OCI-LY1 (cell line): ENCODE results near the gene CD3E.
"Not testable (repeated sequence)": the region's sequence is repeated elsewhere in the genome, so short reads cannot be mapped to it uniquely, and the experiment has no call there.

Source experiments
- CTCF ChIP-seq: fragments of 200-600 bp; sonication (generic), shearing (Covaris generic); IDR thresholded peaks from 2 replicates; pipeline ENCODE4 v1.5.1; 2017; ENCODE audit warnings: mild to moderate bottlenecking, antibody characterized with exemption, low read length, moderate library complexity, mixed read lengths
- EZH2 ChIP-seq: fragments of 200-600 bp; sonication (generic), shearing (Covaris generic); IDR thresholded peaks from 2 replicates; pipeline ENCODE4 v1.8.0; 2017; ENCODE audit warnings: borderline replicate concordance, mixed run types, mild to moderate bottlenecking, antibody characterized with exemption, low read length, moderate library complexity, mixed read lengths

GRCh38 chr11:118308995-118309528, 4.5 kb downstream of the CD3E start:
- not testable (repeated sequence) for TF ChIP-seq EZH2, CTCF
